GM21526 (cell line): ENCODE data around the gene CD70.
"Not testable (repeated sequence)": the region's sequence is repeated elsewhere in the genome, so short reads cannot be mapped to it uniquely, and the experiment has no call there.

Experiments
- ATAC-seq: cut with Tn5 transposase; IDR thresholded peaks from one replicate; pipeline ENCODE4 v1.9.1; 2021; ENCODE audit warnings: moderate library complexity; ENCODE audit not compliant: unreplicated experiment, low FRiP score

Gene CD70

GRCh38 chr19:6590827-6591319 is at the start of gene CD70:
Gene CD70 (minus strand): TSS chr19:6591150. CDS start chr19:6591002, 148 bp downstream.
- no peak for ATAC-seq

GRCh38 chr19:6640333-6640732 is 49.4 kb upstream of the CD70 start:
- ATAC-seq, result not testable (repeated sequence)

- ATAC-seq, result no peak
These were observed 48.5 kb upstream of the CD70 start for GRCh38 chr19:6639439-6639838.

- ATAC-seq, result not testable (repeated sequence)
These were observed 42.5 kb upstream of the CD70 start for GRCh38 chr19:6633456-6633813.

- ATAC-seq, result not testable (repeated sequence)
These were observed 42.0 kb upstream of the CD70 start for GRCh38 chr19:6632747-6633455.

GRCh38 chr19:6632002-6632621 is 41.2 kb upstream of the CD70 start:
- ATAC-seq, result no peak

- no peak for ATAC-seq
These were observed 35.8 kb upstream of the CD70 start for GRCh38 chr19:6626764-6627163.

GRCh38 chr19:6617374-6617773 is 26.4 kb upstream of the CD70 start:
- ATAC-seq, result no peak

- no peak for ATAC-seq
These were observed 25.1 kb upstream of the CD70 start for GRCh38 chr19:6616011-6616410.

- no peak for ATAC-seq
These were observed 22.8 kb upstream of the CD70 start for GRCh38 chr19:6613711-6614110.

- ATAC-seq, result no peak
These were observed 20.2 kb upstream of the CD70 start for GRCh38 chr19:6610934-6611852.

- no peak for ATAC-seq
These were observed 18.0 kb upstream of the CD70 start for GRCh38 chr19:6608940-6609339.

- ATAC-seq, result not testable (repeated sequence)
These were observed 17.2 kb upstream of the CD70 start for GRCh38 chr19:6608146-6608545.

- not testable (repeated sequence) for ATAC-seq
These were observed 15.5 kb upstream of the CD70 start for GRCh38 chr19:6606276-6607070.

- ATAC-seq, result no peak
These were observed 14.0 kb upstream of the CD70 start for GRCh38 chr19:6604906-6605305.

GRCh38 chr19:6602729-6603114 is 11.8 kb upstream of the CD70 start:
- ATAC-seq, result no peak

- ATAC-seq, result not testable (repeated sequence)
These were observed 10.6 kb upstream of the CD70 start for GRCh38 chr19:6601537-6602052.

GRCh38 chr19:6600951-6601536 is 10.1 kb upstream of the CD70 start:
- not testable (repeated sequence) for ATAC-seq

GRCh38 chr19:6599866-6600454 is 9.0 kb upstream of the CD70 start:
- no peak for ATAC-seq
